Measurements from ENCODE around the gene ASTN1.

DNA sequence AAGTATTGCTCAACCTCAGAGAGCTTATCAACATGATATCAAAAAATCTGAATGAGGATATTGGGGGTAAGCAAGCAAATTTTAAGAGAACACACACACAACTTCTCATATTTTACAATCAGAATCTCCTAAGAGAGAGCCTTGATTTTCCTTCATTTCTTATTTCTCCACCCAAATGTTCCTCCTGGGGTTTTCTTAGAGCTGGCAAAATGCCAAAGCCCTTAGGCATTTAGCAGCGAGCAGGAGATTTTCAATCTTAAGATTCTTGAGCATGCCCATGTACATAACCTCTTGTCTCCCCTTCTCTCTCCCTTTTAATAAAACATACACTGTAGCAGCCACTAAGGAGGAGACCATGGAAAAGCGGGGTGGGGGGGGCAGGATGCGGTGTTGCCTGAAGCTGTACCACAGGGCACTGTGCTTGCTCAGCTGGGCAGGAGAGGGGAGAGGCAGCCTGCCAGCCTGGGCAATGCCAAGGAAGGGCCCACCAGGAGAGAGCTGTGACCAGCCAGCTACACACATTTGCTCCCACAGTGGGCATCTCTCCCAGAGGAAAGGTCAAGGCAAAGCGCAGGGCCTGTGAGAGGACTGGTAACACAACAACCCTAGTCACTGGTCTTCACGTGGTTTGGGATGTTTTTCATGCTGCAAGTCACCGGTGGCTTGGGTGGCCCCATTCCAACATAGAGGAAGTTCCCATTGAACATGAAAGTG, 10.6 kb upstream of the ASTN1 start:
- no peak for TF ChIP-seq POLR2AphosphoS5 (IDR thresholded peaks at IDR 0.05; ENCODE audit: borderline replicate concordance, low read depth, low read length)
- TF ChIP-seq EZH2 (IDR thresholded peaks at IDR 0.05) = no peak
- TF ChIP-seq FOXP2 (optimal IDR thresholded peaks at IDR 0.05; ENCODE audit: control extremely low read depth, extremely low read length, insufficient read depth) = no peak
